Measurements from ENCODE around the gene SDHC.

SDHC gene

GRCh38 chr1:161398900-161399256, 84.7 kb downstream of the SDHC start:
- Histone ChIP-seq H3K9ac (ENCODE audit: low read length) (peak overlapping the region; percentile 95), H3K79me1 (replicated peaks; ENCODE audit: low read length, poor library complexity, severe bottlenecking) (no peaks in the 10 kb centered on the region), H2BK12ac (ENCODE audit: low read length in 2 of 2) (no peak overlapping the region), H3K4me1 (ENCODE audit: control insufficient read depth, insufficient read depth, low read depth, low read length) (peaks cover 3% of the 10 kb centered on the region), H3K14ac (ENCODE audit: low read length in 2 of 2) (no peak overlapping the region), H4K8ac (ENCODE audit: low read length) (peak overlapping the region; percentile 98), H3K27me3 (ENCODE audit: control insufficient read depth in 1 of 2, insufficient read depth in 1 of 2, low read length in 2 of 2) (no peaks in the 10 kb centered on the region), H3K4me2 (ENCODE audit: low read length, poor library complexity, severe bottlenecking) (peak overlapping the region; percentile 89), H2AFZ (ENCODE audit: low read depth, low read length) (peak overlapping the region; percentile 72), H4K91ac (ENCODE audit: low read length) (peak overlapping the region; percentile 80), H2BK15ac (ENCODE audit: low read depth, poor library complexity, severe bottlenecking) (no peak overlapping the region), H3K18ac (ENCODE audit: low read depth in 1 of 2, low read length in 2 of 2) (peak overlapping the region in 1 of 2 experiments; percentile 91), H3K23ac (ENCODE audit: low read length in 2 of 2) (no peak overlapping the region), H3K4ac (ENCODE audit: low read depth in 1 of 2, low read length in 2 of 2) (peak overlapping the region; percentile 77 to 95), H3K9me3 (ENCODE audit: control insufficient read depth, low read length) (no peaks in the 10 kb centered on the region), H3K4me3 (ENCODE audit: insufficient read depth in 1 of 2, low read depth in 1 of 2, low read length in 2 of 2) (peak overlapping the region; percentile 68 to 85), H2BK120ac (ENCODE audit: low read depth, low read length) (peak overlapping the region; percentile 82), H2BK5ac (ENCODE audit: low read depth, low read length, poor library complexity, severe bottlenecking) (peak overlapping the region; percentile 96), H3K36me3 (ENCODE audit: control insufficient read depth in 1 of 2, insufficient read depth in 2 of 2, low read depth in 1 of 2, low read length in 2 of 2) (no peaks in the 10 kb centered on the region), H3K27ac (ENCODE audit: low read length, poor library complexity, severe bottlenecking) (peak overlapping the region; percentile 93), H2AK5ac (ENCODE audit: low read length, severe bottlenecking) (no peak overlapping the region)
- DNase-seq = no peak
- 52% methylated on average over 17 of the region's 17 CpGs for WGBS

- H3K9ac ChIP-seq (ENCODE audit: low read length) = peak overlapping the region; percentile 95
- no peaks in the 10 kb centered on the region for H3K9me3 ChIP-seq (ENCODE audit: control insufficient read depth, low read length)
- WGBS = under 1% methylated on average over 53 of the region's 53 CpGs
- peak overlapping the region; percentile 85 for H2AFZ ChIP-seq (ENCODE audit: low read depth, low read length)
- peak overlapping the region; percentile 89 for H3K4me2 ChIP-seq (ENCODE audit: low read length, poor library complexity, severe bottlenecking)
- no peak overlapping the region for H3K23ac ChIP-seq (ENCODE audit: low read length in 2 of 2)
- H3K14ac ChIP-seq (ENCODE audit: low read length in 2 of 2) = peak overlapping the region in 1 of 2 experiments; percentile 75
- H2BK15ac ChIP-seq (ENCODE audit: low read depth, poor library complexity, severe bottlenecking) = peak overlapping the region; percentile 84
- H3K4me3 ChIP-seq (ENCODE audit: insufficient read depth in 1 of 2, low read depth in 1 of 2, low read length in 2 of 2) = peak overlapping the region; percentile 85 to 87
- H3K4me1 ChIP-seq (ENCODE audit: control insufficient read depth, insufficient read depth, low read depth, low read length) = peaks cover 3% of the 10 kb centered on the region
- peak overlapping the region; percentile 51 for H2AK5ac ChIP-seq (ENCODE audit: low read length, severe bottlenecking)
- H3K36me3 ChIP-seq (ENCODE audit: control insufficient read depth in 1 of 2, insufficient read depth in 2 of 2, low read depth in 1 of 2, low read length in 2 of 2) = no peaks in the 10 kb centered on the region
- peak overlapping the region in 1 of 2 experiments; percentile 83 for H2BK12ac ChIP-seq (ENCODE audit: low read length in 2 of 2)
- H4K8ac ChIP-seq (ENCODE audit: low read length) = peak overlapping the region; percentile 98
- H2BK120ac ChIP-seq (ENCODE audit: low read depth, low read length) = peak overlapping the region; percentile 82
- H4K91ac ChIP-seq (ENCODE audit: low read length) = peak overlapping the region; percentile 91
- no peaks in the 10 kb centered on the region for H3K79me1 ChIP-seq (replicated peaks; ENCODE audit: low read length, poor library complexity, severe bottlenecking)
- H3K4ac ChIP-seq (ENCODE audit: low read depth in 1 of 2, low read length in 2 of 2) = peak overlapping the region; percentile 77 to 95
- peak overlapping the region; percentile 91 to 97 for H3K18ac ChIP-seq (ENCODE audit: low read depth in 1 of 2, low read length in 2 of 2)
- H2BK5ac ChIP-seq (ENCODE audit: low read depth, low read length, poor library complexity, severe bottlenecking) = peak overlapping the region; percentile 96
- H3K27me3 ChIP-seq (ENCODE audit: control insufficient read depth in 1 of 2, insufficient read depth in 1 of 2, low read length in 2 of 2) = no peaks in the 10 kb centered on the region
- DNase-seq = peak; percentile 95
- H3K27ac ChIP-seq (ENCODE audit: low read length, poor library complexity, severe bottlenecking) = peak overlapping the region; percentile 93
Measured at GRCh38 chr1:161399257-161399998, 85.2 kb downstream of the SDHC start.

GRCh38 chr1:161402446-161402845, 88.3 kb downstream of the SDHC start:
- Histone ChIP-seq H3K4ac (ENCODE audit: low read depth in 1 of 2, low read length in 2 of 2) (no peak overlapping the region), H4K91ac (ENCODE audit: low read length) (no peak overlapping the region), H2AK5ac (ENCODE audit: low read length, severe bottlenecking) (no peak overlapping the region), H2BK12ac (ENCODE audit: low read length in 2 of 2) (no peak overlapping the region), H3K27me3 (ENCODE audit: control insufficient read depth in 1 of 2, insufficient read depth in 1 of 2, low read length in 2 of 2) (no peaks in the 10 kb centered on the region), H3K4me1 (ENCODE audit: control insufficient read depth, insufficient read depth, low read depth, low read length) (peaks cover 3% of the 10 kb centered on the region), H4K8ac (ENCODE audit: low read length) (no peak overlapping the region), H3K36me3 (ENCODE audit: control insufficient read depth in 1 of 2, insufficient read depth in 2 of 2, low read depth in 1 of 2, low read length in 2 of 2) (no peaks in the 10 kb centered on the region), H3K18ac (ENCODE audit: low read depth in 1 of 2, low read length in 2 of 2) (no peak overlapping the region), H3K79me1 (replicated peaks; ENCODE audit: low read length, poor library complexity, severe bottlenecking) (no peaks in the 10 kb centered on the region), H2AFZ (ENCODE audit: low read depth, low read length) (no peak overlapping the region), H3K9ac (ENCODE audit: low read length) (no peak overlapping the region), H3K9me3 (ENCODE audit: control insufficient read depth, low read length) (no peaks in the 10 kb centered on the region), H3K23ac (ENCODE audit: low read length in 2 of 2) (no peak overlapping the region), H2BK120ac (ENCODE audit: low read depth, low read length) (no peak overlapping the region), H2BK5ac (ENCODE audit: low read depth, low read length, poor library complexity, severe bottlenecking) (no peak overlapping the region), H3K4me3 (ENCODE audit: insufficient read depth in 1 of 2, low read depth in 1 of 2, low read length in 2 of 2) (peak overlapping the region in 1 of 2 experiments; percentile 13), H3K14ac (ENCODE audit: low read length in 2 of 2) (no peak overlapping the region), H2BK15ac (ENCODE audit: low read depth, poor library complexity, severe bottlenecking) (no peak overlapping the region), H3K27ac (ENCODE audit: low read length, poor library complexity, severe bottlenecking) (no peak overlapping the region), H3K4me2 (ENCODE audit: low read length, poor library complexity, severe bottlenecking) (no peak overlapping the region)
- WGBS = 92% methylated on average over 3 of the region's 3 CpGs
- no peak for DNase-seq

GRCh38 chr1:161404051-161404597, 89.9 kb downstream of the SDHC start:
- Histone ChIP-seq H3K4ac (ENCODE audit: low read depth in 1 of 2, low read length in 2 of 2) (no peak overlapping the region), H3K18ac (ENCODE audit: low read depth in 1 of 2, low read length in 2 of 2) (no peak overlapping the region), H2BK15ac (ENCODE audit: low read depth, poor library complexity, severe bottlenecking) (no peak overlapping the region), H3K23ac (ENCODE audit: low read length in 2 of 2) (no peak overlapping the region), H3K27me3 (ENCODE audit: control insufficient read depth in 1 of 2, insufficient read depth in 1 of 2, low read length in 2 of 2) (peaks cover 0 to 6% of the 10 kb centered on the region in 2 experiments), H2AK5ac (ENCODE audit: low read length, severe bottlenecking) (no peak overlapping the region), H2BK12ac (ENCODE audit: low read length in 2 of 2) (no peak overlapping the region), H3K9ac (ENCODE audit: low read length) (no peak overlapping the region), H2BK120ac (ENCODE audit: low read depth, low read length) (no peak overlapping the region), H4K91ac (ENCODE audit: low read length) (no peak overlapping the region), H3K9me3 (ENCODE audit: control insufficient read depth, low read length) (no peaks in the 10 kb centered on the region), H2AFZ (ENCODE audit: low read depth, low read length) (no peak overlapping the region), H2BK5ac (ENCODE audit: low read depth, low read length, poor library complexity, severe bottlenecking) (no peak overlapping the region), H3K36me3 (ENCODE audit: control insufficient read depth in 1 of 2, insufficient read depth in 2 of 2, low read depth in 1 of 2, low read length in 2 of 2) (no peaks in the 10 kb centered on the region), H3K14ac (ENCODE audit: low read length in 2 of 2) (no peak overlapping the region), H3K27ac (ENCODE audit: low read length, poor library complexity, severe bottlenecking) (no peak overlapping the region), H3K4me1 (ENCODE audit: control insufficient read depth, insufficient read depth, low read depth, low read length) (peaks cover 1% of the 10 kb centered on the region), H4K8ac (ENCODE audit: low read length) (no peak overlapping the region), H3K4me3 (ENCODE audit: insufficient read depth in 1 of 2, low read depth in 1 of 2, low read length in 2 of 2) (no peak overlapping the region), H3K4me2 (ENCODE audit: low read length, poor library complexity, severe bottlenecking) (no peak overlapping the region), H3K79me1 (replicated peaks; ENCODE audit: low read length, poor library complexity, severe bottlenecking) (no peaks in the 10 kb centered on the region)
- no peak for DNase-seq
- 92% methylated on average over 11 of the region's 11 CpGs for WGBS

Data from mesenchymal stem cell (in vitro differentiated cells and primary cell).